Liver (tissue), 9 donors: ENCODE results near the gene SLC30A3. TPM values are rescaled to one million over a fixed set of nuclear protein-coding genes. Genes with fewer than 3 reads are reported as not detected.
A peak's percentile ranks its signal among the peaks of the same experiment; 100 is the strongest.

ENCODE experiments used
- DNase-seq: peaks from one replicate; pipeline ENCODE4 v3.0.0-alpha.2; 2017; ENCODE audit warnings: low spot score
- H3K27ac ChIP-seq, 2 donors: one replicate each; pipeline ENCODE4 v1.7.0; 2013; ENCODE audit warnings: inconsistent platforms in 2 of 2, low read length in 2 of 2, control low read depth in 1 of 2, low read depth in 1 of 2, mild to moderate bottlenecking in 1 of 2
- H3K27me3 ChIP-seq, 4 donors: one replicate each; pipeline versions ENCODE4 v1.6.1 to v1.7.0; 2013; ENCODE audit warnings: low read length in 3 of 4, inconsistent platforms in 1 of 4, mild to moderate bottlenecking in 1 of 4, moderate library complexity in 1 of 4; ENCODE audit not compliant: control insufficient read depth in 4 of 4, insufficient read depth in 4 of 4
- H3K36me3 ChIP-seq, 4 donors: one replicate each; pipeline versions ENCODE4 v1.6.1 to v1.7.0; 2013; ENCODE audit warnings: low read length in 3 of 4, mild to moderate bottlenecking in 3 of 4, low read depth in 1 of 4, moderate library complexity in 1 of 4; ENCODE audit not compliant: control insufficient read depth in 4 of 4, insufficient read depth in 3 of 4
- H3K4me1 ChIP-seq, 4 donors: one replicate each; pipeline versions ENCODE4 v1.6.1 to v1.7.0; 2013; ENCODE audit warnings: low read length in 3 of 4, mild to moderate bottlenecking in 3 of 4, moderate library complexity in 1 of 4; ENCODE audit not compliant: control insufficient read depth in 4 of 4, insufficient read depth in 4 of 4
- H3K4me3 ChIP-seq, 3 donors: one replicate each; pipeline versions ENCODE4 v1.6.1 to v1.7.0; 2013; ENCODE audit warnings: low read length in 3 of 3, control low read depth in 1 of 3, low read depth in 1 of 3, mild to moderate bottlenecking in 1 of 3
- H3K9ac ChIP-seq, 2 donors: one replicate each; pipeline ENCODE4 v1.7.0; 2013; ENCODE audit warnings: low read length in 2 of 2, mild to moderate bottlenecking in 2 of 2, moderate library complexity in 2 of 2, control low read depth in 1 of 2, low read depth in 1 of 2
- H3K9me3 ChIP-seq, 4 donors: one replicate each; pipeline versions ENCODE4 v1.6.1 to v1.7.0; 2013; ENCODE audit warnings: low read length in 3 of 4; ENCODE audit not compliant: control insufficient read depth in 4 of 4
- EGR1 ChIP-seq, 2 donors: IDR thresholded peaks; 2 replicates each; pipeline ENCODE4 v1.6.1; 2016 to 2018; ENCODE audit warnings: antibody characterized with exemption in 2 of 2, low read depth in 2 of 2
- FOXA1 ChIP-seq: IDR thresholded peaks from 2 replicates; pipeline ENCODE4 v1.6.1; 2016; ENCODE audit warnings: antibody characterized with exemption
- FOXA2 ChIP-seq: IDR thresholded peaks from 2 replicates; pipeline ENCODE4 v1.6.1; 2016; ENCODE audit warnings: antibody characterized with exemption
- GABPA ChIP-seq, 2 donors: IDR thresholded peaks in 1 of 2; conservative IDR thresholded peaks in 1 of 2; 2 replicates each; pipeline ENCODE4 v1.6.1; 2016; ENCODE audit warnings: antibody characterized with exemption in 2 of 2, mild to moderate bottlenecking in 1 of 2, moderate library complexity in 1 of 2
- HNF4A ChIP-seq, 2 donors: conservative IDR thresholded peaks; 2 replicates each; pipeline ENCODE4 v1.6.1; 2016; ENCODE audit warnings: antibody characterized with exemption in 2 of 2, mild to moderate bottlenecking in 2 of 2
- HNF4G ChIP-seq: IDR thresholded peaks from 2 replicates; pipeline ENCODE4 v1.6.1; 2016; ENCODE audit warnings: antibody characterized with exemption
- NR2F2 ChIP-seq: IDR thresholded peaks from 2 replicates; pipeline ENCODE4 v1.6.1; 2016; ENCODE audit warnings: antibody characterized with exemption
- RAD21 ChIP-seq, 2 donors: IDR thresholded peaks; 2 replicates each; pipeline ENCODE4 v1.6.1; 2016; ENCODE audit warnings: antibody characterized with exemption in 2 of 2, mild to moderate bottlenecking in 2 of 2
- RXRA ChIP-seq, 2 donors: IDR thresholded peaks; 2 replicates each; pipeline ENCODE4 v1.6.1; 2017 to 2018; ENCODE audit warnings: antibody characterized with exemption in 2 of 2, mild to moderate bottlenecking in 1 of 2
- SP1 ChIP-seq: IDR thresholded peaks from 2 replicates; pipeline ENCODE4 v1.6.1; 2018; ENCODE audit warnings: antibody characterized with exemption, mild to moderate bottlenecking
- TAF1 ChIP-seq: conservative IDR thresholded peaks from 2 replicates; pipeline ENCODE4 v1.6.1; 2016; ENCODE audit warnings: antibody characterized with exemption, mild to moderate bottlenecking
- YY1 ChIP-seq: IDR thresholded peaks from 2 replicates; pipeline ENCODE4 v1.6.1; 2016; ENCODE audit warnings: antibody characterized with exemption, mild to moderate bottlenecking
- WGBS: extraction: QIAGEN DNeasy Blood & Tissue Kit; methylation state at CpG from one replicate; pipeline ENCODE4 v1.1.7; 2013; 5-methylcytosine and 5-hydroxymethylcytosine counted together
- polyA plus RNA-seq, 2 donors: library from polyadenylated mRNA; stranded (reverse) in 1 of 2; unstranded in 1 of 2; fragments of 200-250 nt in 1 of 2; fragments of >200 nt in 1 of 2; fragmentation: Nextera tagmentation in 1 of 2; extraction: Ambion mirVana in 1 of 2; gene quantifications; one replicate each; pipeline versions ENCODE4 v1.2.1 to v1.2.3, GENCODE V29; 2013 to 2015
- total RNA-seq, 2 donors: library from RNA; depleted of rRNA; stranded (reverse); fragments of >200 nt; gene quantifications; one replicate each; pipeline ENCODE4 v1.2.3, GENCODE V29; 2014
- TF ChIP-seq, protein P1 (sequence below): IDR thresholded peaks from 2 replicates; pipeline ENCODE4 v1.6.1; 2016; ENCODE audit warnings: antibody characterized with exemption, mild to moderate bottlenecking
- TF ChIP-seq, protein P2 (sequence below): fragments of 150-350 bp; IDR thresholded peaks from 2 replicates; pipeline ENCODE4 v1.5.1; 2017; ENCODE audit warnings: improper control_type of control experiment, low read depth, low read length; ENCODE audit not compliant: missing input control
- TF ChIP-seq, protein P3 (sequence below): IDR thresholded peaks from 2 replicates; pipeline ENCODE4 v1.6.1; 2016; ENCODE audit warnings: antibody characterized with exemption
- TF ChIP-seq, protein P4 (sequence below): IDR thresholded peaks from 2 replicates; pipeline ENCODE4 v1.6.1; 2016; ENCODE audit warnings: antibody characterized with exemption
- donor health status: healthy.
- donor health status: healthy.
- donor health status: healthy.
- donor health status: healthy.
- donor health status: healthy.

The SLC30A3 gene
- total and polyA plus RNA-seq, 4 donors, result 0.20 TPM; not detected in 3

DNA sequence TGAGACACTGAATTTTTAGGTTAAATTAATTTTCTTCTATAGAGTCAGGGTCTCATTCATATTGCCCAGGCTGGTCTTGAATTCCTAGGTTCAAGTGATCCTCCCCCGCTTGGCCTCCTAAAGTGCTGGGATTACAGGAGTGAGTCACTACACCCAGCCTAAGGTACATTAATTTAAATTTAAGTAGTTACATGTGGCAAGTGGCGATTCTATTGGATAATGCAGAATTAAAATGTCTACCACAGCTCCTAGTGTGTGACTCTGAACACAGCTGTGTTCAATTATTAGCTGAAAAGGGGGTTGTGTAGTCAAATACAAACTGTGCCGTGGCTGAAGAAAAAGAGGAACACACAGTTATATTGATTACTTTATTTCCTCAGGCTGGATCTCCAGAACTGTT is 47.9 kb downstream of the SLC30A3 start:
- Histone ChIP-seq H3K9ac (no peak overlapping the region), H3K4me3 (no peak overlapping the region)
- WGBS, result 96% methylated on average over 3 of the region's 3 CpGs

DNA sequence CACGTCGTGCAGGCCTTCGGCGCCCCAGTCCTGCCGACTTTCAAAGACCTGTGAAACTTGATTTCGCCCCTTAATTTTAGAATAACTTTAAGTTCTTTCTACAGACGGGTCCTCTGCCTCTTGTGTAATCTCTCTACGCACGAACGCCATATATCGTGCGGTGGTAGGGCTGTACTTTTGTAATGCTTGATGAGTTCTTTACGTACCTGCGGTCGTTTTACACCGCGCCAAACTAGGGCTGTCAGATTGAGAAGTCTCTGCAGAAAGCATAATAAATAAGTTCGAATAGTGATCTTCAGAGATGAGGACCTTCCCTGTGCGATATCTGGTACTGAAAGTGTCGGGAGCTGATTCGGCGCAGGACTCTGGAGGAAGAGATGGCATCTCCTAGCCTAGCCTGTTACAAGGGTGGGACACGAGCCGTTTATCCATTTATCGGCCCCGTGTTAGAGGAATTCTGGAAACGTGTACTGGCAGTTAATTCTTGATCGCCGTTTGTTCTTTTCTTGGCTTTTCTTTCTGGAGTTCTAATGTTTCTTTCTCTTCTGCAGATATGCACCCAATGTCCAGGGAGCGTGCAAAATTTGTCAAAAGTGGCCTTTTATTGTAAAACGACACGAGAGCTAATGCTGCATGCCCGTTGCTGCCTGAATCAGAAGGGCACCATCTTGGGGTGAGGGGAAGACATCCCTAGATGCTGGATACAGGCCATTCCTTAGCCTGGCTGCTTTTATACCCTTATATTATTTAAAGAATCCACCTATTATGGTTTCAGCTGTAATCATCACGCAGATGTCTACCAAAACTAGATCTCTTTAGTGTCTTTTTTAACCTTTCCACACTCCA is 50.0 kb downstream of the SLC30A3 start:
- peak overlapping the region; percentile 92 to 98 for H3K9ac ChIP-seq
- no peak for DNase-seq
- peaks cover under 1 to 16% (median 6%) of the 10 kb centered on the region in 4 donors for H3K36me3 ChIP-seq
- 8% methylated on average over 34 of the region's 34 CpGs for WGBS
- H3K27me3 ChIP-seq, result no peaks in the 10 kb centered on the region
- peak overlapping the region; percentile 97 to 98 for H3K27ac ChIP-seq
- H3K9me3 ChIP-seq, result no peaks in the 10 kb centered on the region
- peaks cover 5 to 26% (median 13%) of the 10 kb centered on the region in 4 donors for H3K4me1 ChIP-seq
- no peak for TF ChIP-seq YY1
- TF ChIP-seq EGR1 (IDR thresholded peaks at IDR 0.05; ENCODE audit: low read depth in 2 of 2), result peak in 1 of 2 donors; percentile 3
- TF ChIP-seq, protein P1, sequence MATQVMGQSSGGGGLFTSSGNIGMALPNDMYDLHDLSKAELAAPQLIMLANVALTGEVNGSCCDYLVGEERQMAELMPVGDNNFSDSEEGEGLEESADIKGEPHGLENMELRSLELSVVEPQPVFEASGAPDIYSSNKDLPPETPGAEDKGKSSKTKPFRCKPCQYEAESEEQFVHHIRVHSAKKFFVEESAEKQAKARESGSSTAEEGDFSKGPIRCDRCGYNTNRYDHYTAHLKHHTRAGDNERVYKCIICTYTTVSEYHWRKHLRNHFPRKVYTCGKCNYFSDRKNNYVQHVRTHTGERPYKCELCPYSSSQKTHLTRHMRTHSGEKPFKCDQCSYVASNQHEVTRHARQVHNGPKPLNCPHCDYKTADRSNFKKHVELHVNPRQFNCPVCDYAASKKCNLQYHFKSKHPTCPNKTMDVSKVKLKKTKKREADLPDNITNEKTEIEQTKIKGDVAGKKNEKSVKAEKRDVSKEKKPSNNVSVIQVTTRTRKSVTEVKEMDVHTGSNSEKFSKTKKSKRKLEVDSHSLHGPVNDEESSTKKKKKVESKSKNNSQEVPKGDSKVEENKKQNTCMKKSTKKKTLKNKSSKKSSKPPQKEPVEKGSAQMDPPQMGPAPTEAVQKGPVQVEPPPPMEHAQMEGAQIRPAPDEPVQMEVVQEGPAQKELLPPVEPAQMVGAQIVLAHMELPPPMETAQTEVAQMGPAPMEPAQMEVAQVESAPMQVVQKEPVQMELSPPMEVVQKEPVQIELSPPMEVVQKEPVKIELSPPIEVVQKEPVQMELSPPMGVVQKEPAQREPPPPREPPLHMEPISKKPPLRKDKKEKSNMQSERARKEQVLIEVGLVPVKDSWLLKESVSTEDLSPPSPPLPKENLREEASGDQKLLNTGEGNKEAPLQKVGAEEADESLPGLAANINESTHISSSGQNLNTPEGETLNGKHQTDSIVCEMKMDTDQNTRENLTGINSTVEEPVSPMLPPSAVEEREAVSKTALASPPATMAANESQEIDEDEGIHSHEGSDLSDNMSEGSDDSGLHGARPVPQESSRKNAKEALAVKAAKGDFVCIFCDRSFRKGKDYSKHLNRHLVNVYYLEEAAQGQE, result peak; percentile 8
- TF ChIP-seq HNF4G, result no peak
- H3K4me3 ChIP-seq, result peak overlapping the region; percentile 75 to 93 (median 83)

More for the DNA sequence above, 47.9 kb downstream of the SLC30A3 start:
- Histone ChIP-seq H3K9me3 (no peaks in the 10 kb centered on the region), H3K36me3 (peaks cover 0 to 12% (median 4%) of the 10 kb centered on the region in 4 donors), H3K27ac (no peak overlapping the region), H3K4me1 (peaks cover 0 to 32% (median 14%) of the 10 kb centered on the region in 4 donors), H3K27me3 (no peaks in the 10 kb centered on the region)
- no peak for DNase-seq
- no peak for TF ChIP-seq TAF1

DNA sequence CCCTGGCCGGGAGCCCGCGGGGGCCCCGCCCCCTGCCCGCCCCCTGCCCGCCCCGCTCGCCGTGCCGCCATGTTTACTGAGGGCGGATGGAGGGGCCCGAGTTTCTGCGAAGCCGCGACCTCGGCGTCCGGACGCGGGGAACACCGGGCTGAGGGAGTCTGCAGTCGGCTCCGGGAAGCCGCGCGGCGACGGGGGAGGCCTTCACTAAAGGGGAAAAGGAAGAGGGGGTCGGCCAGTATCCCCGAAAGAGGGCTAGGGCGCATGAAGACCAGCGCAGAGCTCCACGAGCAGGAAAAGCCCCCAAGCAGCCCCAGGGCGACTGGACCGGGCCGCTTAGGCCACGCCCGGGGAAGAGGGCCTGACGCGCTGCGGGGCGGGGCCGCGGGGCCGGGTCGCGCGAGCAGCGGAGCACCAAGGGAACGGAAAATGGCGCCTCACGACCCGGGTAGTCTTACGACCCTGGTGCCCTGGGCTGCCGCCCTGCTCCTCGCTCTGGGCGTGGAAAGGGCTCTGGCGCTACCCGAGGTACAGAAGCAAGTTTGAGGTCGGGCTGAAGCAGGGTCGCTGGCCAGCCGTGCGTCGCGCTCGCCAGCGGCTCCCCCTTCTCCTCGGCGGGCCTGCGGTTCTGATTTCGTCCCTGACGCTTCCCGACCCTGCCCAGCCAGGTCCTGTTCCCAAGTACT is 50.8 kb downstream of the SLC30A3 start, which contains the start of the genes ATRAID and SLC5A6:
Gene ATRAID, plus strand, starts transcription at position 99 of the 683 bp plus-strand sequence. Its CDS starts 328 bp downstream, at position 427.
Gene SLC5A6, minus strand, starts transcription at position 326 of the 683 bp plus-strand sequence. CDS start 4,618 bp downstream, outside the sequence.
- WGBS, result under 1% methylated on average over 73 of the region's 73 CpGs
- H3K9ac ChIP-seq, result peak within 1 kb of the TSS; percentile 92 to 98
- H3K36me3 ChIP-seq, result peaks cover 6 to 24% (median 10%) of the 10 kb centered on the region in 4 donors
- no peaks in the 10 kb centered on the region for H3K27me3 ChIP-seq
- H3K4me3 ChIP-seq, result peak within 1 kb of the TSS; percentile 75 to 96 (median 83)
- H3K9me3 ChIP-seq, result no peaks in the 10 kb centered on the region
- peak; percentile 88 for DNase-seq
- peak within 1 kb of the TSS; percentile 97 to 98 for H3K27ac ChIP-seq
- H3K4me1 ChIP-seq, result peaks cover 5 to 20% (median 12%) of the 10 kb centered on the region in 4 donors
- TF ChIP-seq FOXA1 (peak; percentile 32), FOXA2 (no peak), RXRA (IDR thresholded peaks at IDR 0.05) (no peak), YY1 (peak; percentile 97), HNF4A (conservative IDR thresholded peaks at IDR 0.05) (no peak), SP1 (peak; percentile 50), RAD21 (IDR thresholded peaks at IDR 0.05) (no peak), EGR1 (IDR thresholded peaks at IDR 0.05; ENCODE audit: low read depth in 2 of 2) (no peak), NR2F2 (no peak), GABPA (IDR thresholded peaks at IDR 0.05 in 1 of 2, conservative IDR thresholded peaks at IDR 0.05 in 1 of 2) (peak in 1 of 2 donors; percentile 20), HNF4G (no peak)
- TF ChIP-seq, protein P2, sequence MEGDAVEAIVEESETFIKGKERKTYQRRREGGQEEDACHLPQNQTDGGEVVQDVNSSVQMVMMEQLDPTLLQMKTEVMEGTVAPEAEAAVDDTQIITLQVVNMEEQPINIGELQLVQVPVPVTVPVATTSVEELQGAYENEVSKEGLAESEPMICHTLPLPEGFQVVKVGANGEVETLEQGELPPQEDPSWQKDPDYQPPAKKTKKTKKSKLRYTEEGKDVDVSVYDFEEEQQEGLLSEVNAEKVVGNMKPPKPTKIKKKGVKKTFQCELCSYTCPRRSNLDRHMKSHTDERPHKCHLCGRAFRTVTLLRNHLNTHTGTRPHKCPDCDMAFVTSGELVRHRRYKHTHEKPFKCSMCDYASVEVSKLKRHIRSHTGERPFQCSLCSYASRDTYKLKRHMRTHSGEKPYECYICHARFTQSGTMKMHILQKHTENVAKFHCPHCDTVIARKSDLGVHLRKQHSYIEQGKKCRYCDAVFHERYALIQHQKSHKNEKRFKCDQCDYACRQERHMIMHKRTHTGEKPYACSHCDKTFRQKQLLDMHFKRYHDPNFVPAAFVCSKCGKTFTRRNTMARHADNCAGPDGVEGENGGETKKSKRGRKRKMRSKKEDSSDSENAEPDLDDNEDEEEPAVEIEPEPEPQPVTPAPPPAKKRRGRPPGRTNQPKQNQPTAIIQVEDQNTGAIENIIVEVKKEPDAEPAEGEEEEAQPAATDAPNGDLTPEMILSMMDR, result no peak
- TF ChIP-seq, protein P3, sequence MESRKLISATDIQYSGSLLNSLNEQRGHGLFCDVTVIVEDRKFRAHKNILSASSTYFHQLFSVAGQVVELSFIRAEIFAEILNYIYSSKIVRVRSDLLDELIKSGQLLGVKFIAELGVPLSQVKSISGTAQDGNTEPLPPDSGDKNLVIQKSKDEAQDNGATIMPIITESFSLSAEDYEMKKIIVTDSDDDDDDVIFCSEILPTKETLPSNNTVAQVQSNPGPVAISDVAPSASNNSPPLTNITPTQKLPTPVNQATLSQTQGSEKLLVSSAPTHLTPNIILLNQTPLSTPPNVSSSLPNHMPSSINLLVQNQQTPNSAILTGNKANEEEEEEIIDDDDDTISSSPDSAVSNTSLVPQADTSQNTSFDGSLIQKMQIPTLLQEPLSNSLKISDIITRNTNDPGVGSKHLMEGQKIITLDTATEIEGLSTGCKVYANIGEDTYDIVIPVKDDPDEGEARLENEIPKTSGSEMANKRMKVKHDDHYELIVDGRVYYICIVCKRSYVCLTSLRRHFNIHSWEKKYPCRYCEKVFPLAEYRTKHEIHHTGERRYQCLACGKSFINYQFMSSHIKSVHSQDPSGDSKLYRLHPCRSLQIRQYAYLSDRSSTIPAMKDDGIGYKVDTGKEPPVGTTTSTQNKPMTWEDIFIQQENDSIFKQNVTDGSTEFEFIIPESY, result no peak
- TF ChIP-seq, protein P4, sequence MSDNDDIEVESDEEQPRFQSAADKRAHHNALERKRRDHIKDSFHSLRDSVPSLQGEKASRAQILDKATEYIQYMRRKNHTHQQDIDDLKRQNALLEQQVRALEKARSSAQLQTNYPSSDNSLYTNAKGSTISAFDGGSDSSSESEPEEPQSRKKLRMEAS, result no peak
